ENCODE results near the gene POGLUT2. TPM values are rescaled to one million over a fixed set of nuclear protein-coding genes. Genes with fewer than 3 reads are reported as not detected.
A peak's percentile ranks its signal among the peaks of the same experiment; 100 is the strongest.

POGLUT2 gene
- total RNA-seq, 2 donors from 2014 or later = 3.9 to 4.4 TPM

- H3K27me3 ChIP-seq = no peaks in the 10 kb centered on the region
- no peaks in the 10 kb centered on the region for H3K36me3 ChIP-seq
- peaks cover 0 to 11% of the 10 kb centered on the region in 2 donors for H3K4me1 ChIP-seq
- H3K4me3 ChIP-seq = no peak overlapping the region
- DNase-seq (ENCODE audit: low spot score) = no peak
- no peaks in the 10 kb centered on the region for H3K9me3 ChIP-seq
- H3K27ac ChIP-seq = no peak overlapping the region
- TF ChIP-seq CTCF (IDR thresholded peaks at IDR 0.05) = no peak
Measured at GRCh38 chr13:102776271-102776670, 22.5 kb downstream of the POGLUT2 start.

- peaks cover 0 to 11% of the 10 kb centered on the region in 2 donors for H3K4me1 ChIP-seq
- H3K9me3 ChIP-seq = no peaks in the 10 kb centered on the region
- TF ChIP-seq CTCF (IDR thresholded peaks at IDR 0.05) = no peak
- no peaks in the 10 kb centered on the region for H3K36me3 ChIP-seq
- H3K27me3 ChIP-seq = no peaks in the 10 kb centered on the region
- H3K27ac ChIP-seq = no peak overlapping the region
- DNase-seq (ENCODE audit: low spot score) = no peak
- H3K4me3 ChIP-seq = no peak overlapping the region
Measured at GRCh38 chr13:102774591-102775520, 23.9 kb downstream of the POGLUT2 start.

- Histone ChIP-seq H3K9me3 (no peaks in the 10 kb centered on the region), H3K27ac (peak overlapping the region; percentile 88 to 91), H3K36me3 (no peaks in the 10 kb centered on the region), H3K4me1 (peaks cover 0 to 11% of the 10 kb centered on the region in 2 donors), H3K4me3 (peak overlapping the region; percentile 67 to 88), H3K27me3 (no peaks in the 10 kb centered on the region)
- TF ChIP-seq CTCF (IDR thresholded peaks at IDR 0.05) = no peak
- no peak for DNase-seq (ENCODE audit: low spot score)
Measured at GRCh38 chr13:102774214-102774568, 24.6 kb downstream of the POGLUT2 start.

- no peak for TF ChIP-seq CTCF (IDR thresholded peaks at IDR 0.05)
- Histone ChIP-seq H3K27me3 (no peaks in the 10 kb centered on the region), H3K9me3 (no peaks in the 10 kb centered on the region), H3K4me1 (peaks cover 0 to 11% of the 10 kb centered on the region in 2 donors), H3K36me3 (no peaks in the 10 kb centered on the region), H3K27ac (peak within 1 kb of the TSS; percentile 88 to 91), H3K4me3 (peak within 1 kb of the TSS; percentile 67 to 88)
- DNase-seq (ENCODE audit: low spot score) = peak; percentile 78
Measured at GRCh38 chr13:102773441-102774213, 25.1 kb downstream of the POGLUT2 start, which contains the start of gene TEX30. TSS of gene TEX30 (minus strand) at chr13:102773786. CDS start at chr13:102770026, 3,760 bp downstream.

GRCh38 chr13:102772042-102772425, 26.7 kb downstream of the POGLUT2 start:
- H3K27ac ChIP-seq = no peak overlapping the region
- no peak overlapping the region for H3K4me3 ChIP-seq
- H3K4me1 ChIP-seq = peaks cover 0 to 11% of the 10 kb centered on the region in 2 donors
- H3K36me3 ChIP-seq = no peaks in the 10 kb centered on the region
- TF ChIP-seq CTCF (IDR thresholded peaks at IDR 0.05) = no peak
- no peak for DNase-seq (ENCODE audit: low spot score)
- no peaks in the 10 kb centered on the region for H3K9me3 ChIP-seq
- no peaks in the 10 kb centered on the region for H3K27me3 ChIP-seq
